Measurements from ENCODE around the gene SLC33A1.
A peak's percentile ranks its signal among the peaks of the same experiment; 100 is the strongest.
"Not testable (repeated sequence)": the region's sequence is repeated elsewhere in the genome, so short reads cannot be mapped to it uniquely, and the experiment has no call there.

Gene SLC33A1

GRCh38 chr3:155854141-155854940 is at the start of gene SLC33A1:
SLC33A1 (minus strand) TSS chr3:155854427; CDS start chr3:155853997, 430 bp downstream.
- peak; percentile 99 for DNase-seq (ENCODE audit: low read depth in 2 of 2)

GRCh38 chr3:155895379-155895900 is 41.2 kb upstream of the SLC33A1 start:
- DNase-seq (ENCODE audit: low read depth in 2 of 2), result no peak

- DNase-seq (ENCODE audit: low read depth in 2 of 2), result no peak
Observed at GRCh38 chr3:155891321-155891720, 37.1 kb upstream of the SLC33A1 start.

GRCh38 chr3:155890671-155891190 is 36.5 kb upstream of the SLC33A1 start:
- DNase-seq (ENCODE audit: low read depth in 2 of 2), result no peak

GRCh38 chr3:155889952-155890351 is 35.7 kb upstream of the SLC33A1 start:
- DNase-seq (ENCODE audit: low read depth in 2 of 2), result no peak

GRCh38 chr3:155889212-155889611 is 35.0 kb upstream of the SLC33A1 start:
- no peak for DNase-seq (ENCODE audit: low read depth in 2 of 2)

GRCh38 chr3:155886915-155887314 is 32.7 kb upstream of the SLC33A1 start:
- DNase-seq (ENCODE audit: low read depth in 2 of 2), result no peak

GRCh38 chr3:155886348-155886747 is 32.1 kb upstream of the SLC33A1 start:
- not testable (repeated sequence) for DNase-seq (ENCODE audit: low read depth in 2 of 2)

- no peak for DNase-seq (ENCODE audit: low read depth in 2 of 2)
Observed at GRCh38 chr3:155885292-155885691, 31.1 kb upstream of the SLC33A1 start.

GRCh38 chr3:155884292-155884691 is 30.1 kb upstream of the SLC33A1 start:
- no peak for DNase-seq (ENCODE audit: low read depth in 2 of 2)

- DNase-seq (ENCODE audit: low read depth in 2 of 2), result no peak
Observed at GRCh38 chr3:155880286-155880685, 26.1 kb upstream of the SLC33A1 start.

- no peak for DNase-seq (ENCODE audit: low read depth in 2 of 2)
Observed at GRCh38 chr3:155876503-155876902, 22.3 kb upstream of the SLC33A1 start.

- no peak for DNase-seq (ENCODE audit: low read depth in 2 of 2)
Observed at GRCh38 chr3:155876037-155876436, 21.8 kb upstream of the SLC33A1 start.

GRCh38 chr3:155872904-155873646 is 18.8 kb upstream of the SLC33A1 start:
- DNase-seq (ENCODE audit: low read depth in 2 of 2), result no peak

GRCh38 chr3:155871746-155872158 is 17.5 kb upstream of the SLC33A1 start:
- DNase-seq (ENCODE audit: low read depth in 2 of 2), result no peak

GRCh38 chr3:155870945-155871745 is 16.9 kb upstream of the SLC33A1 start:
- no peak for DNase-seq (ENCODE audit: low read depth in 2 of 2)

- DNase-seq (ENCODE audit: low read depth in 2 of 2), result peak; percentile 88 to 93
Observed at GRCh38 chr3:155870133-155870944, 16.1 kb upstream of the SLC33A1 start, which contains the start of gene GMPS. GMPS (plus strand) TSS chr3:155870650; CDS start chr3:155870871, 221 bp downstream.

GRCh38 chr3:155869691-155870090 is 15.5 kb upstream of the SLC33A1 start:
- DNase-seq (ENCODE audit: low read depth in 2 of 2), result no peak

GRCh38 chr3:155863072-155863784 is 9.0 kb upstream of the SLC33A1 start:
- DNase-seq (ENCODE audit: low read depth in 2 of 2), result no peak
